ENCODE results near the gene CAMK2B.

CAMK2B gene

GRCh38 chr7:44235066-44235465 lies 90.3 kb downstream of the CAMK2B start:
- DNase-seq: no peak

- no peak for DNase-seq
Measured at GRCh38 chr7:44232901-44233715, 92.3 kb downstream of the CAMK2B start.

GRCh38 chr7:44232396-44232795 lies 93.0 kb downstream of the CAMK2B start:
- no peak for DNase-seq

- DNase-seq: no peak
Measured at GRCh38 chr7:44231088-44231487, 94.3 kb downstream of the CAMK2B start.

GRCh38 chr7:44230286-44230685 lies 95.1 kb downstream of the CAMK2B start:
- no peak for DNase-seq

DNA sequence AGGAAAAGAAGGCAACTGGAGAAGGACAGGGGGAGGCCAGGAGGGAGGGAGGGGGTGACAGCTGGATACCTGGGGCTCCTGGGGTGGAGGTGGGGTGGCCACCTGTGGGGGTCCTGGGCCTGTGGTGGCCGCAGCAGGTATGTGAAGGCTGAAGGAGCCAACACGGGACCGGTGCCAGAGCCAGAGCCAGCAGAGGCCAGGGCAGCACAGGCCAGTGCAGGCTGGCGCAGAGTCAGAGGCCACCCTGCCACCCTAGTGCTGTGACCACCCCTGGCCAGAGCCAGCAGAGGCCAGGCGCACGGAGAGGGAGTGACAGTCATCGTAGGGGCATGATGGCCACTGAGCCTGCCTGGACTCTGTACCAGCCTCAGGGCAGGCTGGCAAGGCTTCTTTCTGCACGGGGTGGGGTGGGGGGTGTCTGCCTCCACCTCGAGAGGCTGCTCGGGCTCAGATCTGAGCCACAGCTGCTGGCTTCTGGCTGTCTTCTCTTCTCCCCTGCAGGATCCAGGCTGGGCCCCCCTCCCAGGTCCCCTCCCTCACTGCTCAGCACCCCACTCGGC lies 95.8 kb downstream of the CAMK2B start:
- no peak for DNase-seq

- DNase-seq: no peak
Measured at GRCh38 chr7:44228571-44229350, 96.6 kb downstream of the CAMK2B start.

DNA sequence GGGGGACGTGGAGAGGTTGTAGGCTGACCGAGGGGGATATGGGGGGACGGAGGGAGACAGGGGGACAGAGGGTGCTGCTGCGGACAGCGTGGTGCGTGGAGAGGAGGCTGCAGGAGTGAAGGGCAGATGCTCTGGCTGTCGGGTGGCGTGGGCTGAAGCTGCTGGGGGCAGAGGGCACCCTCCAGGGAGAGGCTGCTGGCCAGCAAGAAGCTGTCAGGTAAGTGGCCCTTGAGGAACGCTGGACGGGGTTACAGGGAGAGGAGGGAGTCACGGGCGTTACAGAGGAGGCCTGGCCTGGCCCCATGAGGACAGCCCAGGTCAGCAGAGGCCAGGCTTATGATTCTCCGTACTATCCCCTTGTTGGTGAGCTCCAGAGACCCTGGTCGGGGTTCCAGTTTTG lies 97.5 kb downstream of the CAMK2B start:
- no peak for DNase-seq

- no peak for DNase-seq
Measured at GRCh38 chr7:44226396-44226753, 99.0 kb downstream of the CAMK2B start.

GRCh38 chr7:44225566-44226395 lies 99.6 kb downstream of the CAMK2B start:
- DNase-seq: no peak

DNA sequence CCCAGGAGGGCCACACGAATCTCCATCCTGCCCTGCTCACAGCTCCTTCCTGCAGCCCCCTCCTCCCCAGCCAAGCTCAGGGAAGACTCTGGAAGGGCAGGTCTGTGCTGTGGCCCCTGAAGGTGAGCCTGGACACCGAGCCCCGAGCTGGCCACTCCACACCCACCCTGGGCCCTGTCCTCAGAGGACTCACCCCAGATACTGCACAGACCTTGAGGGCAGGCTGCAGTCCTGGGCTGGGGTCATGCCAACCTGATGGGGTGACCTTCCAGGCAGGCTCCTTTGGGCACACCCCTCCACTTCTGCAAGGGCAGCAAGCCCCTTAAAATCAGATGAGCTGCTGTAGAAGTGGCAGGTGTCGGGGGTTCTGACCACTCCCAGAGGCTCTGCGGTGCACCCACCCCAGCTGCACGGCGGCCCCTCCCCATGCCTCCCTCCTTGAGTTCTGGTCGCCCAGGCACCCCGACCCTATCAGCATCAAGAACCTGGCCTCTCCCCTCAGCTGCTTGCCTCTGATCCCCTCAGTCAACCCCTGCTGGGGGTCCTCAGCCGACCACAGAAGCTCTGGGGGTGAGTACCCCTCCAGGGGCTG lies 100.3 kb downstream of the CAMK2B start:
- no peak for DNase-seq

DNA sequence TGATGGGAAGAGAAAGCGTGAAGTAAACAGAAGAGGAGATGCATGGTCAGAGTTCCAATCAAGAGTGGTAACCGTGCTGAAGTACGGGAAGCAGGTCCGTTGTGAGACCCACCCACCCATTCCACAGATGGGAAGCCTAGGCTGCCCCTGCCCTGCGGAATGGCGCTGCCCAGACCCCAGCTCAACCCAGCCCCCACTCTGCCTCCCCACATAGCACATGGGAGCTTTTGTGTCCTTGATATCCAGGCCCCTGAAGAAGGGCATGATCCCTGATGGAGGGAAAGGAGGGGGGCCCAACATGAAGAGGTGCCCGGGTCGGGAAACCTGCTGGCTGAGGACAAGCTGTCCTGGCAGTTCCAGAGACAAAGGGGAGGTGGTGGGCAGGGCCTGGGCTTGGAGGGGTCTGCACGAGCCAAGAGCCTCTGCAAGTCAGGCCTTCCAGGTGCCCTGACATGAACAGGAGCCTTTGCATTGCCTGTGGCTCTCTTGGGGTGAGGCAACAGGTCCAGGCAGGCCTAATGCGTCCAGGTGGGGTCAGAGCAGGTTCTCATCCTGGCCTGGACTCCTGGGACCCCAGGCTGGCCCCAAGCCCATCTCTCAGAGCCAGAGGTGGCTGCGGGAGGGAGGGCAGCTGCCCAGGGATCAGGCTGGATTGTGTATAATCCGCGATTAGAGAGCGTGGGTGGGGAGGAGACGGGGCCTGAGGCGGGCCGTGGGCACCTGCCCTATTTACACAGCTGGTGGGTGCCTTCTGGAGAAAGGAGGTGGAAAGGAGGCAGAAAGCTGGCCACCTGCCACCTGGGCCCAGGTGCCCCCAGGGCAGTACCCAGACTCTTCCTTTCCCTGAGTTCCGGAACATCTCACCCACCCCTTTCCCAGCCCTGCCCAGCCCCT lies 101.1 kb downstream of the CAMK2B start:
- DNase-seq: no peak

DNA sequence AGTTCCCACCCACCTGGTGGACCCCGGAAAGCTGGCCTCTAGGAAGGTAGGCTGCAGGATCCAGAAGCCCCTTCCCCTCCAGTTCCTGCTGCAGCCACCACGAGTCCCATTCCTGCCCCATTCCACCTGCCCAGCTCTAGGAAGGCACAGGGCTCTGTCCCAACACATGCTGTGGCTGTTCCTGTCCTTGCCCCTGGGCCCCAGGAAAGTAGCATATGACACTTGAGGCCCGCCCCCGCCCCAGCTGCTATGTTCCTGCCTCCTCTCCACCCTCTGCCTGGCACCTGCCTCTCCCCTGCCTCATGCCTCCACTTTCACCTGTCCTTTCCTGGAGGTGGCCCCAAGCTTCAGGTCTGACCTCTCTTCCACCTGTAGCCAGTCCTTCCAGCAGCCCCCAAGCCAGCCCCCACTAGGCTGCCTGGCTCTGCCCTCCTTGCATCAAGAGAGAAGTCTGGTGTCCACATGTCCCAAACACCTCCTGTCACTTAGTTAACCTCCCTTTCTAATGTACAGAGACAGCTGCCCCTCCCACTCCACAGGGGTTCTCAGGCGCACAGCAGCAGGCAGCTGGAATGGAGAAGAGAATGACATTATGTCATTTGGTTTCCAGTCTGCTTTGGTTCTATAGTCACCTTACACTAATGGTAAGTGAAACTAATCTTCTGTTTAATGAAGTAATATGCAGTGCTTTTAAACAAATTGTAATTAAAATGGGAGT lies 101.9 kb downstream of the CAMK2B start:
- DNase-seq: no peak

GRCh38 chr7:44222776-44223261 lies 102.6 kb downstream of the CAMK2B start:
- no peak for DNase-seq

DNA sequence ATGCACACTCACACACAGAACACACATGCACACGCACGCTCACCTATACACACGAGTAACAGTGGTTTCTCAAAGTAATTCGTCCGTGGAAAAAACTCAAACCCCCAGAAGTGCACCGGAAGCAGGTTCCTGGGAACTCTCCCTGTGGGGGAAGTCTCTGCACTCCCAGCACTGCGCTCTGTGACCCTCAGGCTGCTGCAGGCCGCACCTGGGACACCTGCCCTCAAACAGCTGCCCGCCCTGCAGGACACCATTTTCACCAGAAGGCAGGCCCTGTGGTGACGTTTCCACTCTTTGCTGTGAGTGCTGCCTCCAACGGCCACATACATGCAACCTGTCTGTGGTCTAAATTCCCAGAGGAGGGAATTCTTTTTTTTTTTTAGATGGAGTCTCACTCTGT lies 103.3 kb downstream of the CAMK2B start:
- no peak for DNase-seq

DNA sequence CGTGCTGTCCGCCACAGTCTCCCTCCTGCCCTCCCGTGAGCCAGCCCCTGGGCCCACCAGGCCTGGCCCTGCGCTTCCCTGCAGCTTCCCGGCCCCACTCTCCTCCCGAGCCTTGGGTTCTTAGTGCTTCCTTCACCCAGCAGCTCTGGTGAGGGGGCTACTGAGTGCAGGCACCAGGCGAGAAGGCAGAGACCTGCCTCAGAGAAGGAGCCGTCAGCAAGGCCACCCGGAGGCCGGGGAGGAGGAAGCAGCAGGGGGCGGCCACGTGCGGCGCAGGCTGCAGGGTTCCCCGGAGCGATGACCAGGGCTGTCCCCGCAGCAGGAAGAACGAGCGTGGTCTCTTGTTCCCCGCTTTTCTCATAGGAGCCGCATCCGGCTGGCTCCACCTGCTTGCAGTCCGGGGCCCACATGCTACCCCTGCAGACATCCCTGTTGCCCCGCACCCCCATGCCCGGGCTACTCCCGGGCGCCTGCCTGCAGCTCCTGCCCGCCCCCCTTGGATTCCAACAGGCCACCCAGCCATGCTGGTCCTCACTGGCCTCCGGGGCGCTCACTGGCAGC lies 104.1 kb downstream of the CAMK2B start:
- DNase-seq: no peak

GRCh38 chr7:44220358-44221112 lies 104.9 kb downstream of the CAMK2B start:
- DNase-seq: no peak

- no peak for DNase-seq
Measured at GRCh38 chr7:44220046-44220357, 105.4 kb downstream of the CAMK2B start.
